MM.1S (cell line): Measurements from ENCODE around the gene L1CAM.

Experiments
- DNase-seq: peaks from one replicate; pipeline ENCODE4 v3.0.0-alpha.2; 2015
- H2AFZ ChIP-seq: fragments of 300-600 bp; sonication (generic); 2 replicates; pipeline ENCODE4 v1.6.0; 2016; ENCODE audit warnings: antibody characterized with exemption, low read length
- H3F3A ChIP-seq: fragments of 300-600 bp; sonication (generic); 2 replicates; pipeline ENCODE4 v1.6.1; 2016; ENCODE audit warnings: mild to moderate bottlenecking, antibody characterized with exemption, low read length, moderate library complexity, mixed read lengths; ENCODE audit not compliant: insufficient read depth
- H3K27ac ChIP-seq: fragments of 300-600 bp; sonication (generic); 2 replicates; pipeline ENCODE4 v1.5.1; 2016; ENCODE audit warnings: mild to moderate bottlenecking, low read length
- H3K27me3 ChIP-seq: fragments of 300-600 bp; sonication (generic); replicated peaks from 2 replicates; pipeline ENCODE4 v1.6.0; 2016; ENCODE audit warnings: low read length; ENCODE audit not compliant: insufficient read depth
- H3K36me3 ChIP-seq: fragments of 300-600 bp; sonication (generic); replicated peaks from 2 replicates; pipeline ENCODE4 v1.6.1; 2016; ENCODE audit warnings: mild to moderate bottlenecking, low read length, mixed read lengths; ENCODE audit not compliant: insufficient read depth
- H3K4me1 ChIP-seq: fragments of 300-600 bp; sonication (generic); 2 replicates; pipeline ENCODE4 v1.6.1; 2016; ENCODE audit warnings: low read length, mixed read lengths
- H3K4me2 ChIP-seq: fragments of 300-600 bp; sonication (generic); 2 replicates; pipeline ENCODE4 v1.6.0; 2016; ENCODE audit warnings: low read depth, low read length
- H3K4me3 ChIP-seq: fragments of 300-600 bp; sonication (generic); 2 replicates; pipeline ENCODE4 v1.5.1; 2016; ENCODE audit warnings: low read length, mixed read lengths
- H3K79me2 ChIP-seq: fragments of 300-600 bp; sonication (generic); 2 replicates; pipeline ENCODE4 v1.6.1; 2016; ENCODE audit warnings: mixed run types, low read length, mixed read lengths
- H3K9ac ChIP-seq: fragments of 300-600 bp; sonication (generic); 2 replicates; pipeline ENCODE4 v1.6.1; 2016; ENCODE audit warnings: low read length, mixed read lengths
- H3K9me2 ChIP-seq: fragments of 300-600 bp; sonication (generic); replicated peaks from 2 replicates; pipeline ENCODE4 v1.6.1; 2016; ENCODE audit warnings: mild to moderate bottlenecking, low read length, mixed read lengths; ENCODE audit not compliant: insufficient read depth
- H3K9me3 ChIP-seq: fragments of 300-600 bp; sonication (generic); replicated peaks from 2 replicates; pipeline ENCODE4 v1.6.1; 2016; ENCODE audit warnings: mild to moderate bottlenecking, low read length, mixed read lengths; ENCODE audit not compliant: insufficient read depth
- H4K20me1 ChIP-seq: fragments of 300-600 bp; sonication (generic); 2 replicates; pipeline ENCODE4 v1.6.1; 2016; ENCODE audit warnings: mild to moderate bottlenecking, low read length, moderate library complexity, mixed read lengths; ENCODE audit not compliant: insufficient read depth
- CTCF ChIP-seq: fragments of 300-600 bp; sonication (generic); IDR thresholded peaks from 2 replicates; pipeline ENCODE4 v1.5.1; 2016; ENCODE audit warnings: antibody characterized with exemption, low read length, mixed read lengths
- EZH2 ChIP-seq: fragments of 300-600 bp; sonication (generic); optimal IDR thresholded peaks from 2 replicates; pipeline ENCODE3; 2017; ENCODE audit warnings: low read depth, mild to moderate bottlenecking, antibody characterized with exemption, low read length, mixed read lengths
- EZH2phosphoT487 ChIP-seq: fragments of 300-600 bp; sonication (generic); IDR thresholded peaks from 2 replicates; pipeline ENCODE4 v1.6.1; 2018; ENCODE audit warnings: antibody characterized with exemption, low read length

Gene L1CAM

GRCh38 chrX:153821066-153821465 lies 64.9 kb downstream of the L1CAM start:
- no peak for DNase-seq
- Histone ChIP-seq H3K9me2 (no peaks in the 10 kb centered on the region), H2AFZ (no peak overlapping the region), H4K20me1 (no peaks in the 10 kb centered on the region), H3K79me2 (no peaks in the 10 kb centered on the region), H3K9me3 (no peaks in the 10 kb centered on the region), H3K27ac (no peak overlapping the region), H3K27me3 (peaks cover 34% of the 10 kb centered on the region), H3K4me2 (no peak overlapping the region), H3K4me3 (no peak overlapping the region), H3K4me1 (no peaks in the 10 kb centered on the region), H3K36me3 (no peaks in the 10 kb centered on the region), H3K9ac (no peak overlapping the region), H3F3A (no peaks in the 10 kb centered on the region)
- TF ChIP-seq EZH2phosphoT487, result no peak
- TF ChIP-seq CTCF, result no peak
- no peak for TF ChIP-seq EZH2

GRCh38 chrX:153820601-153821000 lies 65.4 kb downstream of the L1CAM start:
- no peaks in the 10 kb centered on the region for H3K4me1 ChIP-seq
- H3K9me3 ChIP-seq, result no peaks in the 10 kb centered on the region
- H3K9ac ChIP-seq, result no peak overlapping the region
- TF ChIP-seq CTCF (no peak), EZH2phosphoT487 (no peak), EZH2 (no peak)
- H3K79me2 ChIP-seq, result no peaks in the 10 kb centered on the region
- peak; percentile 10 for DNase-seq
- no peaks in the 10 kb centered on the region for H3K36me3 ChIP-seq
- no peak overlapping the region for H3K27ac ChIP-seq
- H3K27me3 ChIP-seq, result peaks cover 31% of the 10 kb centered on the region
- H3K4me2 ChIP-seq, result no peak overlapping the region
- no peaks in the 10 kb centered on the region for H4K20me1 ChIP-seq
- no peak overlapping the region for H3K4me3 ChIP-seq
- no peak overlapping the region for H2AFZ ChIP-seq
- H3K9me2 ChIP-seq, result no peaks in the 10 kb centered on the region
- H3F3A ChIP-seq, result no peaks in the 10 kb centered on the region

- H3K4me2 ChIP-seq, result no peak overlapping the region
- no peak overlapping the region for H3K4me3 ChIP-seq
- no peaks in the 10 kb centered on the region for H3K79me2 ChIP-seq
- no peaks in the 10 kb centered on the region for H4K20me1 ChIP-seq
- no peak overlapping the region for H2AFZ ChIP-seq
- H3K36me3 ChIP-seq, result no peaks in the 10 kb centered on the region
- TF ChIP-seq EZH2, result no peak
- no peak for TF ChIP-seq EZH2phosphoT487
- TF ChIP-seq CTCF, result no peak
- no peaks in the 10 kb centered on the region for H3K9me2 ChIP-seq
- H3K27me3 ChIP-seq, result peaks cover 23% of the 10 kb centered on the region
- no peaks in the 10 kb centered on the region for H3K4me1 ChIP-seq
- H3F3A ChIP-seq, result no peaks in the 10 kb centered on the region
- no peak overlapping the region for H3K27ac ChIP-seq
- H3K9ac ChIP-seq, result no peak overlapping the region
- H3K9me3 ChIP-seq, result no peaks in the 10 kb centered on the region
- DNase-seq, result no peak
Observed at GRCh38 chrX:153819384-153820040, 66.5 kb downstream of the L1CAM start.
